ENCODE results near the gene MACO1.

MACO1 gene

DNA sequence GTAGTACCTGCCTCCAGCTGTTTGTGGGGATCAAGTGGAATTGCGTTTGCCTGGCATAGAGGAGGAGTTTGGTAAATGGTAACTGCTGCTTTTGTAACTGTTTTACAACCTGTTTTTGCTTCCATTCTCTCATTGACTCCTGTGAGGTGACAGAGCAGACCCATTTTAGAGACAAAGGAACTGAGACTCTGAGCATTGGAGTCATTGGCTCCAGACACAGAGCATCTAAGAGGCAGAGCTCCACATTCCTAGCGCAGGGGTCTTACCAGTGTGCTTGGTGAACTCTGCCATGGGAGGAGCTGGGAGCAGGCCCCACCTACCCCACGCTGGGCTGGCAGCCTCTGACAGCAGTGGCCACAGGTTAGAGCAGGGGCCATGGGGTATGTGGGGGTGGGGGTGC is 115.1 kb downstream of the MACO1 start:
- no peak for DNase-seq

GRCh38 chr1:25546193-25546592 is 115.5 kb downstream of the MACO1 start:
- no peak for DNase-seq

- DNase-seq, result no peak
Observed at GRCh38 chr1:25548601-25549000, 117.9 kb downstream of the MACO1 start.

DNA sequence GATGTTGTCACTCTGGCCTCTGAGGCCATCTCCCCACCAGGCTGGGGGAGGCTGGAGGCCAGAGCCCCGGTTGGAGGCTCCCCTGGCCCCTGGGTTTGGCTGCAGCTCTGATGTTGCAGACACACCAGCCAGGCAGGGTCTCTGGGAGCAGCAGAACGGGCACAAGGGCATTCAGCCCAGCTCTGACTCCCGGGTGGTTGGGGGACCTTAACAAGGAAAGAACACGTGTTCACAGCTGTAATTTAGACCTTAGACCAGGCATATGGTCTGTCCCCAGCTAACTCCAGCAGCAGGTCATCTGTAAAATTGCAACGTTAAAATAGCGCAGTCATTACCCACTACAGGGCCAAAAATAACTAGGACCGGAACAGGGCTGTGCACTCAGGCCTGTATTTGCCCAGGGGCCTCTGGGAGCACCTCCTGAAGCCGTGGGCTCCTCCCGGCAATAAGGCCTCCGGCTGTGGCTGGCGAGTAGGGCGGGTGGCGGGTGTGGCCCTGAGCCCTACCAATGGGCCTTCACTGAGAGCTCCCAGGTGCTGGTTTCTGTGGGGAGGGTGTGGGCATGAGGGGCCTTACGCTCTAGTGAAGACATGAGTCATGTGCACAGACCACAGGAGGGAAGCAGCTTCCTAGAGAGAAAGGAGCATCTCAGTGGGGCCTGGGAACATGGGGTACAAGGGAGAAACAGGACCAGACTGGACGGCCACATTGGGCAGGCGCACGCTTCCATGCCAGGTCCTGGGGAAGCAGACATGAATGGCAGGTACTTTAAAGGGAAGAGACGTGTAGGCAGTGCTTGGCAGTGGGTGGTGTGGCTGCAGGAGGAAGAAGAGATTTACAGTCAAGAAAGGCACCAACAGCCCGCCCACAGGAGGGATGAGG is 118.8 kb downstream of the MACO1 start:
- DNase-seq, result peak; percentile 96
